Endothelial cell of umbilical vein (primary cell): Measurements from ENCODE around the gene EVI2A.

Experiments used
- EZH2 ChIP-seq: IDR thresholded peaks from 2 replicates; pipeline ENCODE4 v1.6.1; 2012; ENCODE audit warnings: borderline replicate concordance, low read depth, mild to moderate bottlenecking, moderate library complexity, low read length, inconsistent platforms; ENCODE audit not compliant: severe bottlenecking
- JUN ChIP-seq: IDR thresholded peaks from 2 replicates; pipeline ENCODE4 v1.6.1; 2011; ENCODE audit warnings: borderline replicate concordance, low read depth; ENCODE audit not compliant: insufficient read length, insufficient read depth
- POLR2A ChIP-seq: IDR thresholded peaks from 2 replicates; pipeline ENCODE4 v1.6.1; 2012; ENCODE audit warnings: low read depth, mild to moderate bottlenecking, control low read depth, low read length
- POLR2AphosphoS5 ChIP-seq: IDR thresholded peaks from 2 replicates; pipeline ENCODE4 v1.6.1; 2012; ENCODE audit warnings: low read depth, mild to moderate bottlenecking, control low read depth, low read length, moderate library complexity; ENCODE audit not compliant: insufficient read depth
- TF ChIP-seq, protein P1 (sequence below), 2 donors: IDR thresholded peaks; 1 replicate in 1 of 2; 2 replicates in 1 of 2; pipeline ENCODE4 v1.5.1; 2011; ENCODE audit warnings: low read length in 2 of 2, mild to moderate bottlenecking in 2 of 2, moderate library complexity in 2 of 2, control low read depth in 1 of 2, inconsistent platforms in 1 of 2, low read depth in 1 of 2; ENCODE audit not compliant: insufficient read depth in 1 of 2; ENCODE audit errors: extremely low read depth in 1 of 2
- TF ChIP-seq, protein P2 (sequence below): IDR thresholded peaks from 2 replicates; pipeline ENCODE4 v1.6.1; 2011; ENCODE audit not compliant: insufficient read depth, insufficient read length

DNA sequence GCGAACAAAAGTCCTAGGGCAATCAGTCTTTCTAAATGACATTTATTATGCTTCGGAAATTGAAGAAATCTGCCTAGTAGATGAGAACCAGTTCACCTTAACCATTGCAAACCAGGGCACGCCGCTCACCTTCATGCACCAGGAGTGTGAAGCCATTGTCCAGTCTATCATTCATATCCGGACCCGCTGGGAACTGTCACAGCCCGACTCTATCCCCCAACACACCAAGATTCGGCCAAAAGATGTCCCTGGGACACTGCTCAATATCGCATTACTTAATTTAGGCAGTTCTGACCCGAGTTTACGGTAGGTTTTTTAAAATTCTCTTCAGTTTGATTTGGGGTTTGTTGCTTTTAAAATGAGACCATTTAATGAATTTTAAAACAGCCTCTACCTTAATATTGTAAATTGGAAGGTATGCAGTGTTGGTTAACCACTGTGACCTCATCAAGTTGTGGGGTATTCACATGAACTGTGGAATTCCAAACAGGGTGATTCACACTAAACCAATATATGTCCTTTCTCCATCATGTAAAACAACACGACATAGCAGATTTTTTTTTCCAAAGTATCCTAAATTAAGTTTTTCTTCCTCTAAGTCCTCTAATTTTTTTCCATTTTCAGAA lies 6.2 kb upstream of the EVI2A start:
- TF ChIP-seq, protein P1, sequence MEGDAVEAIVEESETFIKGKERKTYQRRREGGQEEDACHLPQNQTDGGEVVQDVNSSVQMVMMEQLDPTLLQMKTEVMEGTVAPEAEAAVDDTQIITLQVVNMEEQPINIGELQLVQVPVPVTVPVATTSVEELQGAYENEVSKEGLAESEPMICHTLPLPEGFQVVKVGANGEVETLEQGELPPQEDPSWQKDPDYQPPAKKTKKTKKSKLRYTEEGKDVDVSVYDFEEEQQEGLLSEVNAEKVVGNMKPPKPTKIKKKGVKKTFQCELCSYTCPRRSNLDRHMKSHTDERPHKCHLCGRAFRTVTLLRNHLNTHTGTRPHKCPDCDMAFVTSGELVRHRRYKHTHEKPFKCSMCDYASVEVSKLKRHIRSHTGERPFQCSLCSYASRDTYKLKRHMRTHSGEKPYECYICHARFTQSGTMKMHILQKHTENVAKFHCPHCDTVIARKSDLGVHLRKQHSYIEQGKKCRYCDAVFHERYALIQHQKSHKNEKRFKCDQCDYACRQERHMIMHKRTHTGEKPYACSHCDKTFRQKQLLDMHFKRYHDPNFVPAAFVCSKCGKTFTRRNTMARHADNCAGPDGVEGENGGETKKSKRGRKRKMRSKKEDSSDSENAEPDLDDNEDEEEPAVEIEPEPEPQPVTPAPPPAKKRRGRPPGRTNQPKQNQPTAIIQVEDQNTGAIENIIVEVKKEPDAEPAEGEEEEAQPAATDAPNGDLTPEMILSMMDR (IDR thresholded peaks at IDR 0.05; ENCODE audit: extremely low read depth in 1 of 2, insufficient read depth in 1 of 2, low read depth in 1 of 2, low read length in 2 of 2), result no peak
- no peak for TF ChIP-seq EZH2
- no peak for TF ChIP-seq POLR2AphosphoS5
- no peak for TF ChIP-seq POLR2A
- TF ChIP-seq, protein P2, sequence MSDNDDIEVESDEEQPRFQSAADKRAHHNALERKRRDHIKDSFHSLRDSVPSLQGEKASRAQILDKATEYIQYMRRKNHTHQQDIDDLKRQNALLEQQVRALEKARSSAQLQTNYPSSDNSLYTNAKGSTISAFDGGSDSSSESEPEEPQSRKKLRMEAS, result no peak
- peak; percentile 50 for TF ChIP-seq JUN
